Adrenal gland (tissue), 5 donors: ENCODE results near the gene FEM1A.

Source experiments
- POLR2A ChIP-seq, 2 donors: fragments of 450-650 bp; IDR thresholded peaks; one replicate each; pipeline ENCODE4 v1.6.1; 2017; ENCODE audit warnings: antibody characterized with exemption in 2 of 2, mild to moderate bottlenecking in 2 of 2, moderate library complexity in 1 of 2
- TF ChIP-seq, protein P1 (sequence below), 6 experiments: fragments of 450-650 bp in 4 of 6; fragments of 200-600 bp in 2 of 6; sonication (generic) in 1 of 6; IDR thresholded peaks; 1 replicate in 5 of 6; 2 replicates in 1 of 6; pipeline versions ENCODE4 v1.5.1 to v1.8.0; 2016 to 2021; ENCODE audit warnings: antibody characterized with exemption in 6 of 6, mild to moderate bottlenecking in 2 of 6, moderate library complexity in 1 of 6
- donor health status: DM: no; HTN: no; CAD: no.

- TF ChIP-seq, protein P1, sequence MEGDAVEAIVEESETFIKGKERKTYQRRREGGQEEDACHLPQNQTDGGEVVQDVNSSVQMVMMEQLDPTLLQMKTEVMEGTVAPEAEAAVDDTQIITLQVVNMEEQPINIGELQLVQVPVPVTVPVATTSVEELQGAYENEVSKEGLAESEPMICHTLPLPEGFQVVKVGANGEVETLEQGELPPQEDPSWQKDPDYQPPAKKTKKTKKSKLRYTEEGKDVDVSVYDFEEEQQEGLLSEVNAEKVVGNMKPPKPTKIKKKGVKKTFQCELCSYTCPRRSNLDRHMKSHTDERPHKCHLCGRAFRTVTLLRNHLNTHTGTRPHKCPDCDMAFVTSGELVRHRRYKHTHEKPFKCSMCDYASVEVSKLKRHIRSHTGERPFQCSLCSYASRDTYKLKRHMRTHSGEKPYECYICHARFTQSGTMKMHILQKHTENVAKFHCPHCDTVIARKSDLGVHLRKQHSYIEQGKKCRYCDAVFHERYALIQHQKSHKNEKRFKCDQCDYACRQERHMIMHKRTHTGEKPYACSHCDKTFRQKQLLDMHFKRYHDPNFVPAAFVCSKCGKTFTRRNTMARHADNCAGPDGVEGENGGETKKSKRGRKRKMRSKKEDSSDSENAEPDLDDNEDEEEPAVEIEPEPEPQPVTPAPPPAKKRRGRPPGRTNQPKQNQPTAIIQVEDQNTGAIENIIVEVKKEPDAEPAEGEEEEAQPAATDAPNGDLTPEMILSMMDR (IDR thresholded peaks at IDR 0.05), result no peak
- no peak for TF ChIP-seq POLR2A (IDR thresholded peaks at IDR 0.05)
Observed at GRCh38 chr19:4794971-4795370, 3.4 kb downstream of the FEM1A start.
